Endothelial cell of hepatic sinusoid (primary cell): ENCODE results near the gene MIB2.

Experiments used
- in situ Hi-C: cut with HindIII; loops from 2 replicates; pipeline ENCODE4 v1.10.0; 2017; ENCODE audit warnings: low sequenced_read_pairs

Gene MIB2

DNA sequence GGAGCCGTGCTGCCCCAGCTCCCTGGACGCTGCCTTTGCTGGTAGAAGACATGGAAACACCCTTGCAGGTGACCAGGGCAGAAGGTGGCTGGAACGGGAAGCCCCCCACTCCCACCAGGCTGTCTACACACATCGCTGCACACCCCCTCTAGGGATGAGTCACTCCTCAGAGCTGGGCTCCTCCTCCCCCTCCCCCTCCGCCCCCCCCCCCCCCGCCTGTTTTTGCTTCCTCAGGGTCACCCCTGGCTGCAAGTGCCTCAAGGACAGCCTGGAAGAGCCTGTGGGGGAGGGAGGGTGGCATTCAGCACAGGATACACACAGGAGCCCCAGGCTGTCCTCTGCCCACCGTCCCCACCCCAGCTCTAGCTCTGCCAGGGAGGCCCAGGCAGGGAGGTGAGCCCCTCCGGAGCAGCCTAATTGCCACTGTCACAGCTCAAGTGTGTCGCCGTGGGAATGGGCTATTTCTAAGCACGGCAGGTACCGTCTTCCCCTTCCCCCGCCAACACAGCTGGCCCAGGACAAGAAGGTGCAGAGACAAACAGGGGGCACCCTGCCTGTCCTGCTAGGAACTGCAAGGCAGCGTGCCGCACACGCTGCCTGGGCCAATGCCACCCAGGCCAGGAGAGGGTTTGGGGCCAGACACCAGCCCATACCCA is 17.9 kb upstream of the MIB2 start:
- in situ Hi-C loops: no loop called here

DNA sequence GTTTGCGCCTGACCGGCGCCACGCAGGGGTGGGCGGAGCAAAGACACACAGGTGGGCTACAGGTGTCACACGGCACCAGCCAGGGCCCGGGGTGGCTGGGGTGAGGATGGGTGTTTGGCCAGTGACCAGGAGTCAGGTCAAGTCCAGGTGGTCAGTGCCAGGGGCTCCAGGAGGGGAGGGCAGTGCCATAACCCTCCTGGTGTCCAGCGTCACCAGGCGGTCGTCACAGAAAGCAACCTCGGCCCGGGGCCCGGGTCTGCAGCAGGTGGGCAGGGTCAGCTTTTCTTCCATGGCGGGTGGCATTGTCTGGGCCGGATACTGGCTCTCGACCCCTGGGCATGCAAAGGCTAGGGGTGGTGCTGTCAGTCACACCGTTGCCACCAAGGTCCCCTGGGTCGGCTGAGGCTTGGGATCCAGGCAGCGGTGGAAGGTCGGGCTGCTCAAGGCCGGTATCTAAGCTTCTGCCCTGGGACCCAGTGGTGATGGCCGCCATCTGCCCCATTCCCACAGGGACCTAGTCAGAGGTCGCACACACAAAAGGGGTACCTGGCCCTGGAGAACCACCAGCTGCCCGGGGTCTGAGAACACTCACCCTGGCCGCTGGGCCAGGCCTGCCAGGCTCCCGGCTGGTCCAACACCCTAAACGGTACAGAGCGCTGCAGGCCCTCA is 17.1 kb upstream of the MIB2 start:
- in situ Hi-C loops: no loop called here

DNA sequence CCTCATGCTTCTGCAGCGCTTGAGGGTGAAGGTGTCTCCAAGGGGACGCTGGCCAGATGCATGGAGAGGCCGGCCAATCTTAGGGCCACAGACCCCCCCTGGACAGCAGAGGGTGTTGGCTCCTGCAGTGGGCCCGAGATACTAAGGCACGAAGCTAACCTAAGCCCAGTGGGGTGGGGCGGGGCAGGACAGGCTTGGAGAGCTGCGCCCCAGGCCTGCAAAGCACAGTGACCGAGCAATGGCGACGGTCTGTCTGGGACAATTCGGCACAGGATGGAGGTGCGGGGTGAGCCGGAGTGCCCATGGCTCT is 16.6 kb upstream of the MIB2 start:
- in situ Hi-C loops: no loop called here

DNA sequence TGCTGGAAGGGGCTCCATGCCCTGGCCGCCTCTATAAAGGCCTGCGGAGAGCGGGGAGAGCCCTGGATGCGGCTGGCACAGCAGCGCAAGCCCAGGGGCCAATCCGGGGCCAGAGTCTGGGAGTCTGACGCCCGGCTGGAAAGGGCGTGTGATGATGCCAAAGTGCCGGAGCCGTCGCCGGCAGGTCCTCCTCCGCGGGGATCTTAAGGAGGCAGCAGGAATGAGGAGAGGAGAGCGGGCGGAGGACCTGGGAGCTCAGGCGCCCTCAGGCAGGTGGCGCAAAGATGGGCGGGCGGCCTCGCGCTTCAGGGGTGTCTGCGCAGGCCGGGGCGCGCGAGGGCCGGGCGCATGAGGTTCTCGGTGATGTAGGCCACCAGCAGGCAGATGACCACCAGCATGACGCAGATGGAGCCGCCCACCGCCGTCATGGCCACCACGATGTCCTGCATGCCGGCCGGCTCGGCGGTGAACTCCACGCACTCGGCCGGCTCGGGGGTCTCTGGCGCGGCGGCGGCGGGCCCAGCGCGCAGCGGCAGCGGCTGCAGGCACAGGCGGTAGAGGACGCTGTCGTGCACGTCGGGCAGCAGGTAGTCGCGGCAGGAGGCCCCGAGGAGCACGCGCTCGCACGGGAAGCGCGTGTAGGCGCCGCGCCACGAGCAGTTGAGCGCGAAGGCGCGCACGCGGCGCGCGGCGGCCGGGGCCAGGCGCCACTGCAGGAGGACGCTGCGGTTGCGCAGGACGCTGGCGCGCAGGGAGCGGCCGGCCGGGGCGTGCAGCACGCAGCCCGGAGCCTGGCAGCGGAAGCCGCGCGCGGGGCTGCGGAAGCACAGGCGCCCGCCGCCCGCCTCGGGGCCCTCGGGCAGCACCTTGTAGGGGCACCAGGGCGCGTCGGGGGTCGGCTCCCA is 16.0 kb upstream of the MIB2 start:
- in situ Hi-C loops: no loop called here

DNA sequence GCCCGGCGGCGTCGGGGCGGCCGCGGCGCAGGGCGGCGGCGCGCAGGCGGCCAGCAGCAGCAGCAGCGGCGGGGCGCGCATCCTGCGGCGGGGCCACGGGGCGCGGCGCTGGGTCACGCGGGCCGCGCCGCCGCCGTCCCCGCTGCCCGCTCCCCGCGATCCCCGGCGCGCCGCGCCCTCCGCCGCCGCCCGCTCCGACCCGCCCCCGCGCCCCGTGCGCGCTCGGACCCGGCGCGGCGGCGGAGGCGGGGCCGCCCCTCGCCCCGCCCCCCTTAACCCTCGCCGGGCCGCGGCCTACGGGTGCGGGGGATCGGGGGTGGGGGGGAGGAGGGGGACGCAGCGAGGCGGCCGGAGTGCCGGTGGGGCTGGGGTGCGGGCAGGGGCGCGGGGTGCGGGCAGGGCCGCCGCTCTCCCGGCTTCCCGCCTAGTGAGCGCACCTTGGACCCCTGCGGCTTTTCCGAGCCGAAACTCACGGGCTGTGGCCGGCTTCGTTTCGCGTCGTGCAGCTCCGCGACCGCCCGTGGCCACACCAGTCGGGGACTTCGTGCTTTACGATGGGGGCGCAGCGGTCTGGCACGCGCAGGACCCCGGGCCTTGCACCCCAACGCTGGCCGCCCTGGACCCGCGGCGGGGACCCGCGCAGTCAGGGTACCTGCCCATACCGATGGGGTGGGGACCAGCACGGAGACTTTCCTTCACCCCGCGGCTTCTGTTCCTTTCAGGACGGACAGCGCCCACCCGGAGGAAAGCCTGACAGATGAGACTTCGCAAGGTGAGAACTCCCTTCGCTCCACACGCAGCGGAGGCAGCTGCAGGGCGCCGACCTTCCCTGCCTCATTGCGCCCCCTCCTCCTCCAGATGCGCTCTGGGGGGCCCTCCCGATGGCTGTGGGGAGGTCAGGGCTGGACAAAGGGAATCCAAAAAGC is 15.1 kb upstream of the MIB2 start, which contains the start of gene FNDC10:
Gene FNDC10, minus strand, starts transcription at position 201 of the 926 bp plus-strand sequence. Its CDS starts 120 bp downstream, at position 81.
- in situ Hi-C loops: no loop called here

DNA sequence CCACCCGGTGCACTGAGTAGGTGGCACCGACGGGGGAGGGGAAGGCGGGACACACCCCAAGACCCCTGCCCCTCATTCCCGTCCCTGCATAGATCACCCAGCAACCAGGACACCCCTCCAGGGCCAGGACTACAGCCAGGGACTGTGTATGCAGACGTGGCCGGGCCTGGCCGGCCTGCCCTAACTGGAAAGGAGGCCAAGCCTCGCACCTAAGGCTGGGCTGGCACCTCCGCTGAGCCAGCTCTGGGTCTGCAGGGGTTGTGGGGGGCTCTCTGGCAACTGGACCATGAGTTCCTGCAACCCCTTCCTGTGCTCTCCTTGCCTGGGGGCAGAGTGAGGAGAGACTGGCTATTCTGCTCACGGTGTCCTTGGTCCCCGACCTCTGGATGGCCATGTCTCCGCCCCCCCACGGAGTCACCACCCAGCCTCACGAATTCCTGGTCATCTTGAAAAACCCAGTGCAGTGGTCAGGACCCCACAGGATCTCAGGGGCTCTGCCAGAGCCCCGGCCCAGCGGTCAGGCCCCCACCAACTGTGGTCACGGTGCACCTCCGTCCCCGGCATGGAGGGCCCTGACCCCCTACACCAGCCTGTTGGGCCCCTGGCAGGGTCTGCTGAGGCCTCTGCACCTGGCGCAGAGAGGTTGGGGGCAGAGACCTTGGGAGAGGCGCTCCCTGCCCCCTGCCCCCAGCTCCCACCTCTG is 14.3 kb upstream of the MIB2 start:
- in situ Hi-C loops: no loop called here

DNA sequence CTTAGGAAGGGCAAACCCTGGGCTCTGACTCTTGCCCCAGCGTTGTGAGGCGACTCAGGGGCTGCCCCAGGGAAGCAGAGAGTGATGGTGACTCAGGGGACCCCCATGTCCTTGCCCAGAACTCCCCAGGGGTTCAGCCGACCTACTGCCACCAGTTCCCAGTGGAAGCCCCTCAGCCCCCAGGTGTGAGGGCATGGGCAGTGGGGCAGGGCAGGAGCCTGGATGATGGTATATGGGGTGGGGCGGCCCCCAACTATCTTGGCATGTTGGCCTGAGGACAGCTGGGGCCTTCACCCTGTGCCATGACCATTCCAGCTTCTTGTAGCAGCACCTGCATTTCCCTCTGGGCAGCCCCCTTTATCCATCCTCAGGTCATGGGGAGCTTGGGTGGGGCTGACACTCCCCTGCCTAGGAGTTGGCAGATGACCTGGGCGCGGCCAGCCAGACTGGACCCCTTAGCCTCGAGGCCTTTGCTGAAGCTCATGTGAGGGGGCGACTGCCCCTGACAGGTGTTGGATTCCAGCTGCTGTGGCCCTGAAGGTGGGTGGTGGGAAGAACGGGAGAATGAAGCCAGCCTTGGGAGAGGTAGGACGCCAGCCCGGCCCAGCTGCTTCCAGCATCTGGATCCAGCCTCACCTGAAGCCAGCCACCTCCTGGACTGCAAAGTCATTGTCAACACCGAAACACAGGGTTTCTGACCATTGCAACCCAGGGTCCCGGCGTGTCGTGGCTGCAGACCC is 13.6 kb upstream of the MIB2 start:
- in situ Hi-C loops: no loop called here

DNA sequence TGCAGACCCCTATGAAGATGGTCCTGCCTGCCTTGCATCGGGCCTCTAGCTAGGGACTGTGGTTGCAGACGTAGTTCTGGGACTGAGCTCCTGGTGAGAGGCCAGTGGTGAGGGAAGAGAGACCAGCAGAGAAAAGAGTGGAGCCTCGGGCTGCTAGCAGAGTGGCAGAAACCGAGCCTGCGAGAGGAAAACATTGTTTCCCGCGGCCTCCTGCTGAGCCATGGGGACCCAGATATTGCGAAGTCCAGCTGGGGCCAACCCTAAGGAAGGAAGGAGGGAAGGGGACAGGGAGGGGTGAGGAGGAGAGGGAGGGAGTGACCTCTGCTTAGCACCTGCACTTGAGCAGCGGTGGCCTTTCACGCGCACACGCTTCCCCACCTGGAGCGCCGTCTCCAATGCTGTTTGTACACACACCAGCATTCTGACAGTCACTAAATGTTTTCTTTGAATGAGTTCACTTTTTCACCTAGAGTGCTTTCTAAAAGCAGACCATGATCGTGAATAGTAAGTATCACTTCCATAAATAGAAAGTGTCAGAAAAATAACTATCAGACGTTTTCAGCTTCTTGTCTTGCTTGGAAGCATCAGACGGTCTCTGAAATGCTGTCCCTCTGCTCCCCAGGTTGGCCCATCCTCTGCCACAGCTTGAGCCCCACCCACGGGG is 12.9 kb upstream of the MIB2 start:
- in situ Hi-C loops: no loop called here

DNA sequence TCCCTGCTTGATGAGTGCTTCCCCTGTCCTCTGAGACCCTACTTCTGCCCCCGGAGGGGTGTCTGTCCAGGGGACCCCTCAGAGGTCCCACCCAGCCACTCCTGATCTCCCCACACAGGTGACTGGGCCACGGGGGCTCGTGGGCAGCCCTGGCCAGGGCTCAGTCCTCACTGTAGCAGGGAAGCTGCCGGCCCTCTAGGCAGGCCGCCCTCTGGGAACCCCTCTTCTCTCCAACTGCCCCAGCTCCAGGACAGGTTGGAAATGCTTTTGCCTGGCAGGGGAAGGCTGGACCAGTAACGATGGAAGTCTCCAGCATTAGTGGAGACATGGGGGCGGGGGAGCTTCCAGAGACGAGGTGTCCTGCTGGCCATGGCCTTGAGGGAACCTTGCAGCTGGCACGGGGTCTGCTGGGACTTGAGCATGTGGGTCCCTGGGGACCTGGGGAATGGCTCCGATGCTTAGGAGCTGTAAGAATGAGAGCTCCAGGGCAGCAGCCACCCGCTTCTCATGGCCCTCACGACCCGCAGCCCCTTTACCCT is 12.3 kb upstream of the MIB2 start:
- in situ Hi-C loops: no loop called here

DNA sequence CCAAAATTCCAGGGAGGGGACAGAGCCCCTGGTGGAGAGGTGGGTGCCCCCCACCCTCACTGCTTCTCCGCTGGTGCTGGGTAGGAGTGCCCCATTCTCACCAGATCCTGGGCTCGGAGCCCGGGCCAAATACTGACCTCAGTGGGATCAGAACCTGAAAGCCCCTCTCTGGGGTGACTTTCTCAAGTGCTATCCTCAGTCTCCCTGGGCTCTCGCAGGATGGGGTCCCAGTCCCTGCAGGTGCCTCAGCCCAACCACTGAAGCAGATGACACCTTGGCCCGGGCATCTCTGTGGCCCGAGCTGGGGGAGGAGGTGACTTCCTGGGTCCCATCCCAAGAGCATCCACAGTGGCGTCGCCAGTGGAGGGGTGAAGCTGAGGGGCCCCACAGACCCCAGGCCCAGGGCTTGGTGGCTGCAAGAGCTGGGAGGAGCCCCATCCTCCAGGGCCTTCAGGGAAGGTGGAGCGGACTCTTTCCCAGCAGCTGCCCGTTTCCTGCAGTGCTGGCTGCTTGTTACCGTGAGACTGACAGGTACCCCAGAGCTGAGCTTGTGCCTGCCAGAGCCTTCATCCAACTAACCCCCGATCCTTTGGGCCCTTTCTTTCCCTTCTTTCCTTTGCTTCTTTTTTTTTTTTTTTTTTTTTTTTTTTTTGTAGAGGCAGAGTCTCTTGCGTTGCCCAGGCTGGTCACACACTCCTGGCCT is 11.5 kb upstream of the MIB2 start:
- in situ Hi-C loops: no loop called here

DNA sequence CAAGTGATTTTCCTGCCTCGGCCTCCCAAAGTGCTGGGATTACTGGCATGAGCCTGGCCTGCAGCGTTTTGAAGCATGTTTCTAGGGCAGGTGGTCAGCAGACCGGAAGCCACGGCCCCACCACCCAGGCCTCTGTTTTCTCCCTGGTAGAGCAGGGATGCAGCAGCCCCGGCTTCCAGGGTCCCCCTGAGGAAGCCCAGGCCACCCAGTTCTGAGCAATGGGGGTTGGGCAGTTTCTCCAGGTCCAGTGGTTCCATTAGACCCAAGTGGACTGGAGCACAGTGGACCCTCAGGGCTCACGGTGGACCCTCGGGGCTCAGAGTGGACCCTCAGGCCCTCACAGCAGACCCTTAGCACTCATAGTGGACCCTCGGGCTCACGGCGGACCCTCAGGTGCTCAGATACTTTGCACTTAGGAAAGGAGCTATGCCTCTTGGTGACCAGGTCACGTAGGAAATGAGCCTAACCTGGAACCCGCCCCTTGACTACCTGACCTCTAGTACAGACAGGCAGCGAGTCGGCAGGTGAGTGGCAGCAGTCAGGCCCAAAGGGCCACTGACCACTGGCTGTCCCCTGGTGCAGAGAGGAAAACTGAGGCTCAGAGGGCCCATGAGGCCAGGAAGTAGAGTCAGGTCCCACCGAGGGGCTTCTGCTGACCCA is 10.8 kb upstream of the MIB2 start:
- in situ Hi-C loops: no loop called here

DNA sequence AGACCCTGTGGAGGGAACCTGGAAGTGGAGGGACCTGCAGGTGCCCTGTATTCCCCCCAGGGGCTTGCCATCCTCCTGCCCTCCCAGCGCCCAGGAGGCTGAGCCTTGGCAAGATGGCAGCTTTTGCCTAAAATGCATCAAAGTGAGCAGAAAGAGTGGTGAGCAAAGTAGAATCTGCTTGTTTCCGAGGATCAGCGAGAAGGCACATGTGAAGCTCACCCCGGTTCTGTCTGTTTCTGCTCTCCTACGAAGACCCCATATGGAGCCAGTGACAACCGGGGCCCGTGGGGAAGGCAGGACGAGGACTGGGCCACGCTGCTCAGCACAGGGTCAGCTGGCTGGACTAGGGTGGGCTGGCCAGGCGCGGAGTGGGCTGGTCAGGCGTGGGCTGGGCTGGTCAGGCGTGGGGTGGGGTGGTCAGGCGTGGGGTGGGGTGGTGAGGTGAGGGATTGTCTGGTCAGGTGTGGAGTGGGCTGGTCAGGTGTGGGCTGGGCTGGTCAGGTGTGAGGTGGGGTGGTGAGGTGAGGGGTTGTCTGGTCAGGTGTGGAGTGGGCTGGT is 10.2 kb upstream of the MIB2 start:
- in situ Hi-C loops: no loop called here

DNA sequence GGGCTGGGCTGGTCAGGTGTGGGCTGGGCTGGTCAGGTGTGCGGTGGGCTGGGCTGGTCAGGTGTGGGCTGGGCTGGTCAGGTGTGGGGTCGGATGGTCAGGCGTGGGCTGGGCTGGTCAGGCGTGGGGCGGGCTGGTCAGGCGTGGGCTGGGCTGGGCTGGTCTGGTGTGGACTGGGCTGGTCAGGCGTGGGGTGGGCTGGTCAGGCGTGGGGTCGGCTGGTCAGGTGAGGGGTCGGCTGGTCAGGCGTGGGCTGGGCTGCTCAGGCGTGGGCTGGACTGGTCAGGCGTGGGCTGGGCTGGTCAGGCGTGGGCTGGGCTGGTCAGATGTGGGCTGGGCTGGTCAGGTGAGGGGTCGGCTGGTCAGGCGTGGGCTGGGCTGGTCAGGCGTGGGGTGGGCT is 9.6 kb upstream of the MIB2 start:
- in situ Hi-C loops: no loop called here

DNA sequence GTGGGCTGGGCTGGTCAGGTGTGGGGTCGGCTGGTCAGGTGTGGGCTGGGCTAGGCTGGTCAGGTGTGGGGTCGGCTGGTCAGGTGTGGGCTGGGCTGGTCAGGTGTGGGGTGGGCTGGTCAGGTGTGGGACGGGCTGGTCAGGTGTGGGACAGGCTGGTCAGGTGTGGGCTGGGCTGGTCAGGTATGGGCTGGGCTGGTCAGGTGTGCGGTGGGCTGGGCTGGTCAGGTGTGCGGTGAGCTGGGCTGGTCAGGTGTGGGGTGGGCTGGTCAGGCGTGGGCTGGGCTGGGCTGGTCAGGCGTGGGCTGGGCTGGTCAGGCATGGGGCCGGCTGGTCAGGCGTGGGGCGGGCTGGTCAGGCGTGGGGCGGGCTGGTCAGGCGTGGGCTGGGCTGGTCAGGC is 9.1 kb upstream of the MIB2 start:
- in situ Hi-C loops: no loop called here

DNA sequence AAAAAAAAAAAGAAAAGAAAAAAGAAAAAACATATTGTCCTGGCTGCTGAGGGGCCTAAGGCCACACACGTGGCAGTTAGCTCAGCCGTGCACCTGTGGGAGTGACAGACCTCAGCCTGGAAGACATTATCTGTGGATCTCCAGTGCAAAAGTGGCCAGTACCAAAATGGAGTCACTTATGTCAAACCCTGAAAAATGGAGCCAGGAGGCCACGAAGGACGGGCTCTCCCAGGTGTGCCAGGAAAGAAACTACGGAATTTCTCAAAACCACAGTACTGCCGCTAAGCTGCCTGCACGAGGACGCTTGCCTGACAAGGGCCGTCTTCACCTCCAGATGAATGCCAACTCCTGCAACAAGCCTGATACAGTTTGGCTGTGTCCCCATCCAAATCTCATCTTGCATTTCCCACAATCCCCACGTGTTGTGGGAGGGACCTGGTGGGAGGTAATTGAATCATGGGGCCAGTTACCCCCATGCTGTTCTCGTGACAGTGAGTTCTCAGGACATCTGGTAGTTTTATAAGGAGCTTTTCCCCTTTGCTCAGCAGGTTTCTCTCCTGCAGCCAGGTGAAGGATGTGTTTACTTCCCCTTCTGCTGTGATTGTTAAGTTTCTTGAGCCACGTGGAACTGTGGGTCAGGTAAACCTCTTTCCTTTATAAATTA is 5.3 kb upstream of the MIB2 start:
- in situ Hi-C loops: no loop called here

DNA sequence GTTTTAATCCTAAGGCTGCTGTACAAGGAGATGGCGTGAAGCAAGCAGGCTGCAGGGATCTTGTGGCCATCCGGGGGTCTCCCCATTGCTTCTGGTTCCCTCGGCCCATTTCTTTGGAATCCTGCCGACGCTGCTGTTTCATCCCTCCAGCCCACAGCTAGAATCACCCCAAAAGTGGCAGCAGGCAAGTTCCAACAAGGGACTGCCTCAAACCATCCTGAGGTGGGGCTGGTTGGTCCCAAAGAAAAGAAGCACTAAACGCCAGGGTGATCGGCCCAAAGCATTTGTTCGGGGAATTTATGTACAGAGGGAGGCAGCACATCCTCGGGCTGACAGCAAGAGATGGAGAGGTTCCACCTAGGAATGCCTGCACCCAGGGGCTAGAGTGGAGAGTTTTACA is 4.5 kb upstream of the MIB2 start:
- in situ Hi-C loops: no loop called here

DNA sequence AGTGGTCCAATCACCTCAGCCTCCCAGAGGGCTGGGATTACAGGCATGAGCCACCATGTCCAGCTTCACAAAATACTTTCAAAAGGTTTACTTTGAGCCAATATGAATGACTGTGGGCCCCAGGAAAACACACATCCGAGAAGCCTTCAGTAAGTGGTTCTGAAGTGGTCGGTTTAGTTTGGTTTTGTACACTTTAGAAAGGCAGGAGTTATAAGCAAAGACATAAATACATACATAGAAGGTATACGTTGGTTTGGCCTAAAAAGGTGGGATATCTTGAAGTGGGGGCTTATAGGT is 3.2 kb upstream of the MIB2 start:
- in situ Hi-C loops: no loop called here
